Lower leg skin (tissue), 3 donors: Measurements from ENCODE around the gene SLC16A3.

Experiments used
- CTCF ChIP-seq, 3 donors: fragments of 450-650 bp; IDR thresholded peaks; one replicate each; pipeline ENCODE4 v1.5.1; 2016; ENCODE audit warnings: antibody characterized with exemption in 3 of 3, mild to moderate bottlenecking in 3 of 3, moderate library complexity in 2 of 3
- POLR2A ChIP-seq, 2 donors: fragments of 450-650 bp; IDR thresholded peaks; one replicate each; pipeline ENCODE4 v1.6.1; 2016 to 2017; ENCODE audit warnings: antibody characterized with exemption in 2 of 2, mild to moderate bottlenecking in 1 of 2, moderate library complexity in 1 of 2

- TF ChIP-seq CTCF (IDR thresholded peaks at IDR 0.05): no peak
- no peak for TF ChIP-seq POLR2A (IDR thresholded peaks at IDR 0.05)
Measured at GRCh38 chr17:82239926-82240505, 11.2 kb downstream of the SLC16A3 start.
